Measurements from ENCODE around the gene LMF2.
A peak's percentile ranks its signal among the peaks of the same experiment; 100 is the strongest.
"Not testable (repeated sequence)": the region's sequence is repeated elsewhere in the genome, so short reads cannot be mapped to it uniquely, and the experiment has no call there.

Gene LMF2

DNA sequence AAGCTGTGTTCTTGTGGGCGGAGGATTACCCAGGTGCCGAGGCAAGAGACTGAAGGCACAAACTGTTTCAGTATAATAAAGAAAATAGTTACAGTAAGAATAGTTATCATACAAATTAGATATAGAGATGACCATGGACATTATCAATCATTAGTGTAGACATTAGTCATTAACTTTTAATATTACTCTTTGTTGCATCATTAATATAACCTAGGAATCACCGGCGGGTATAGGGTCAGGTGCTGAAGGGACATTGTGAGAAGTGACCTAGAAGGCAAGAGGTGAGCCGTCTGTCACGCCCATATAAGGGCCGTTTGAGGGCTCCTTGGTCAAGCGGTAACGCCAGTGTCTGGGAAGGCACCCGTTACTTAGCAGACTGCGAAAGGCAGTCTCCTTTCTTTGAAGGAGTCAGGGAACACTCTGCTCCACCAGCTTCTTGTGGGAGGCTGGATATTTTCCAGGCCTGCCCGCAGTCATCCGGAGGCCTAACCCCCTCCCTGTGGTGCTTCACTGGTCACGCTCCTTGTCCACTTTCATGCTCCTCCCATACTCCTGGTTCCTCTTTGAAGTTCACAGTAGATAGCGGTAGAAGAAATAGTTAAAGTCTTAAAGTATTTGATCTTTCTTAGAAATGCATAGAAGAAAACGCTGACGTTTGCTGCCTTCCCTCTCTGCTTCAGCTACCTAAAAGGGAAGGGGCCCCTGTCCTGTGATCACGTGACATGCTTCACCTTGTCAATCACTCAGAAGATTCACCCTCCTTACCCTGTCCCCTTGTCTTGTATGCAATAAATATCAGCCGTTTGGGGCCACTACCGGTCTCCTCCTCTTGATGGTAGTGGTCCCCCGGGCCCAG, 26.6 kb upstream of the LMF2 start:
- not testable (repeated sequence) for DNase-seq

- DNase-seq = no peak
These were observed 25.6 kb upstream of the LMF2 start for GRCh38 chr22:50532824-50533796.

GRCh38 chr22:50531962-50532674, 24.6 kb upstream of the LMF2 start:
- DNase-seq = no peak

DNA sequence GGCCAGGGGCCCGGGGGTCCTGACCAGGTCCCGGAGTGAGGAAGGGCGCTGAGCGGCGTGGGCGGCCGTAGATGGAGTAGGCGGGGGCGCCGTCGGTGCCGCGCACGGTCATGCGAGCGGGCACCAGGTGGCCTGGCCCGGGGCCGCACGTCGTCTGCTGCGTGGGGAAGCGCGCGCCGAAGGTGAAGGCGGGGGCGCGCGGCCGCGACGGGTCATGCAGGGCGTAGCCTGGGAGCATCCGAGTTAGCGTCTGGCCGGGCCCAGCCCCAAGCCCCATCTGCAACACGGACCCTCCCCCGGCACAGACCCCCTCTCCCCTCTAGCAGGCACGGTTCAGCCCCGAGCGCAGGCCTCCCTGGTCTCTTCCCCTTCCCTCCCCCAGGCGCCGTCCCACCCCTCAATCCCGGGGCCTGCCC, 24.1 kb upstream of the LMF2 start:
- no peak for DNase-seq

DNA sequence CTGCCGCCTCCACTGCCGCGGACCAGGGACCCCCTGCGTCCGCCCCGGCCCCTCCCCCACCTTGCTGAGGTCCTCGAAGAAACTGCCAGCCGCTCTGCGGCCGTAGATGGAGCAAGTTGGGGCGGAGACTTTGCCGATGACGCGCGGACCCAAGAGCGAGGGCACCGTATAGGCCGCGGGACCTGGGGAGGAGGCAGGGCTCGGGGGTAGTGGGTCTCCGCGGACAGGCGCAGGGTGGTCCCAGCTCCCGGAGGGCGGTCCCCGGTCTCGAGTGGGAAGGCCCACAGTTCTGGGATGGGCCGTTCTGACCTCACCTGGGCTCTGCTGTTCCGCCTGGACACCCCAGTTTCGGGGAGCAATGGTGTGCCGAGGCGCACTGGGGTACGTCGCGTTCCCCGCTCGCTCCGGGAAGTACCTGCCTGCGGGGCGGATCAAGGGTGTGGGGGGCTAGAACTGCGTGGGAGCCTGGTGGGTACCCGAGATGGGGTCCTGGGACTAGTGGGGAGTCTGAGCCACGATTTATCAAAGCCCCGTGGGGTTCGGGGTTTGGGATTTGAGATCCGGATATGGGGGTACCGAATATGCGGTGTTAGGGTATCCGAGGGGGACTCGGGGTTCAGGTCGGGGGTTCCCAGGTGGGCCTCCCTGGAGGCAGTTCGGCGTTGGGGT, 23.5 kb upstream of the LMF2 start:
- DNase-seq = no peak

GRCh38 chr22:50530580-50530876, 23.0 kb upstream of the LMF2 start:
- DNase-seq = no peak

DNA sequence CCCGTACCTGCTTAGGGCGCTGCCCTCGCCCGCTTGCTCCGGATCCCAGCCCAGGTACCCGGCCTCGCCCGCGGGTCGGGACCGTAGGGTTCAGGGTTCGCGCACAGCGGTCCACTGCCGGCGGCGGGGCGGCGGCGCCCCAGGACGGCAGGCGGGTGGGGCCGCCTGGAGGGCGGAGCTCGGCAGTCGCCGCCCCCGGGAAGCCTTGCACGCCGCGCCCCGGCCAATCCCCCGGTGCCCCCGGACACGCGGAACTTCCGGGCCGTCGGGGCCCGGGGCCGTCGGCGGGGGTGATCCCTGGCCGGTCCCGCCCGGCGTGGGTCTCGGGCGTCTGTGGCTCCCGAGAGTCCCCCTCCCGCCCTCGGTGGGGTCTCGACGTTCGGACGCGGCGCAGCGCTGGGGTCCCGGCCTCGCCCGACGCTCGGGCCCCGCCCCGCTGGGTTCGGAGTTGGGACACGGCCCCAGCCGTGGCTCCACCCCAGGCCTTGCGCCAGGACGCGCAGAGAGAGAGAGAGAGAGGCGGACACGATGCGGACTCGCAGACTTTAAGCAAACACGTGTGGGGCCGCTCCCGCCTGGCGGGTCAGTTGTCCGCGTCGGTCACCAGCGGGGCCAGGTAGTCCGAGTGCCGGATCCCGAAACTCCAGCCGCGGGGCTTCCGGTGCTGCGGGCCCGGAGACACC, 22.5 kb upstream of the LMF2 start, which contains the start of gene TYMP:
Gene TYMP (minus strand): TSS at position 116 of the 683 bp plus-strand sequence. CDS start 303 bp downstream, outside the sequence.
- DNase-seq = no peak

GRCh38 chr22:50529416-50529896, 22.0 kb upstream of the LMF2 start:
- no peak for DNase-seq

DNA sequence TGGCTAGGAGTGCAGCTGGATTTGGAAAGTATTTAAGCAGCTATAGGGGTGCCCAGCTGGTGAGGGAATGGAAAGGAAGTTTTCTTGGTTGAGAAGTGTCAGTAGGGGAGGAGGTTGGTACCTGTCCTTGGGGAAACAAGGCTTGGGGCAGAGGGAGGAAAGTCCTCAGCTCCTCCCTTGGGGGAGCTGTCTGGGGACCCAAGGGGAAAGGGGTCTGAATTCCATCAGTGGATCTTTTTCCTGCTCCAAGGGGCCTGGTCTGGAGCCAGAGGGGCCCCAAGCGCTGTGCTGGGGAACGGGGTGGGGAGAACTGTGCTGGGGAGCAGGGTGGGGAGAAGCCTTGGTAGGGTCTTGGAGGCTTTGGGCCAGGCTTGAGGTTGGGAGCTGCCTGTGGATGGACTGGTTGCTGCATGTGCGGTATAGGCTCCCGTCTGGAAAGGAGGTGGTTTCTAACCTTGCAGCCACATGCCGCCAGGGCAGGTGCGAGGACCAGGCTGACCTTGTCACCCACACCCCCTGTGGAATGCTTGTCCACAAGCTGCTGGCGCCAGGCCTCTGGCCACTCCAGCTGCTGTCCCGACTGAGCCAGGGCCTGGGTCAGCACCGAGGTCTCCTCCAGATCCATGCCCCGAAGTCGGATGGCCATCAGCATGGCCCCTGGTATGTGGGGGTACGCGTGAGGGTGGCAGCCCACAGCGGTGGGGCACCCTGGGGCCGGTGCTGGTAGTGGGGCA, 21.3 kb upstream of the LMF2 start:
- no peak for DNase-seq

DNA sequence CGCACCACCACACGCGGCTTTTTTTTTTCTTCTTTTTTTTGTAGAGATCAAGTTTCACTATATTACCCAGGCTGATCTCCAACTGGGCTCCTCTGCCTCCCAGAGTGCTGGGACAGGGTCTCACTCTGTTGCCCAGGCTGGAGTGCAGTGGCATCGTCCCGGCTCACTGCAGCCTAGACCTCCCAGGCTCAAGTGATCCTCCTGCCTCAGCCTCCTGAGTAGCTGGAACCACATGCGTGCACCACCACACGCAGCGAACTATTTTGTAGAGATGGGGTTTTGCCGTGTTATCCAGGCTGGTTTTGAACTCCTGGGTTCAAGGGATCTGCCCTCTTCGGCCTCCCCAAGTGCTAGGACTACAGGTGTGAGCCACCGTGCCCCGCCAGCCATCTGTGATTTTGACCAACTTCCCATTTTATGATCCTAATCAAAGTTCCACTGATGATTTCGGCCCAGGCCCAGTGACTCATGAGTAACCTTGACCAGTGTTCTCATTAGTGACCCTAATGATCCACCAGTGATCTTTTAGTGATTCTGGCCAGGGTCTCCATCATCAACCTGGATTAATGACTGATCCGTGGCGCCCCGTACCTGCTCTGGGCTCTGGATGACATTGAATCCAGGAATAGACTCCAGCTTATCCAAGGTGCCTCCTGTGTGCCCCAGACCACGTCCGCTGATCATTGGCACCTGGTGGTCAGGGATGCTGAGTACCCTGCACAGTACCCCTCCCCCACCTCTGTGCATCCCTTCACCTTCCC, 20.6 kb upstream of the LMF2 start:
- no peak for DNase-seq

GRCh38 chr22:50526834-50527801, 19.6 kb upstream of the LMF2 start:
- no peak for DNase-seq

GRCh38 chr22:50526108-50526833, 18.8 kb upstream of the LMF2 start:
- peak; percentile 64 for DNase-seq

DNA sequence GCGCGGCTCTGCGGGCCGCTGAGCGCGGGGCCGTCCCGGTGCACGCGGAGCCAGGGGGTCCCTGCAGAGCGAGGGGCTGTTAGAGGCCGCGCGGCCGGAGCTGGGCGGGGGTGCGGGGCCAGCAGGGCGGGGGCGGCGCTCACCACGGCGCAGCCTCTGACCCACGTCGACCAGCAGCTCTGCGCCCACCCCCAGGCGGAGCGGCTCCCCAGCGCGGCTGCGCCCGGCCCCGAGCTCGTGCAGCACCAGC, 18.3 kb upstream of the LMF2 start:
- no peak for DNase-seq

DNA sequence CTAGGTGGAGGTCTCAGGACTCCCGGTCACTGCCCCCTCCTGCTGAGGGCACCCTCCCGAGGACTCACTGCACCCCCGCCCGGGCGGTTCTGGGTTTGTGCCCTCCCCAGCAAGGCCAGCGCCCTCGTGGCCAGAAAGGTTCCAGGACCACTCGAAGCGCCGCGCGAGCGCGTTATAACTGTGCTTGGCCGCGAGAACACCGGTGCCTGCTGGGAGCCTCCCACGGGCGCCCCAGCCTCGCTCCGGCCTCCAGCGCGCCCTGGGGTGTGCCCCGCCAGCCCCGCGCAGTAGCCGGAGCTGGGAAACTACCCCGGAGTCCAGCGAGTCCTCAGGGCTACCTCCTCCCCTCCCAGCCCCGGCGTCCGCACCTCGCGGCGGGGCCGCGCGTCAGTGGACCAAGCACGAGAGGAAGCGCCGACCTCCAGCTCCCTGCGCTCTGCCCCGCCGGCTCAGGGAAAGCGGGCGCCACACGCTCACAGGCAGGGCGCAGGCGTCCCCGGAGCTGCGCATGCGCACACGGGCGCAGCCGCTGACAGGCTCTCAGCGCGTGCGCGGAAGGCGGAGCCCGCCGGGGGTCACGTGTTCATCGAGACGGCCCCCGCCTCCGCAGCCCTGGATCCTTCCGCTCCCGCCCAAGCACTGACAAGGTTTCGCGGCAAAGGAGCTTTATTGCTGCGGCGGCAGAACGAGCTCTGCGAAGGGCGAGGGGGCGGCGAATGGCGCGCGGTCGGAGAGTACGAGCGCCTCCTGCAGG, 17.8 kb upstream of the LMF2 start, which contains the start of gene SCO2:
Gene SCO2 (minus strand): TSS at position 495 of the 754 bp plus-strand sequence. CDS start 1,187 bp downstream, outside the sequence.
- DNase-seq = peak; percentile 91

GRCh38 chr22:50524676-50525103, 17.2 kb upstream of the LMF2 start:
- no peak for DNase-seq

GRCh38 chr22:50523806-50524675, 16.5 kb upstream of the LMF2 start:
- no peak for DNase-seq

DNA sequence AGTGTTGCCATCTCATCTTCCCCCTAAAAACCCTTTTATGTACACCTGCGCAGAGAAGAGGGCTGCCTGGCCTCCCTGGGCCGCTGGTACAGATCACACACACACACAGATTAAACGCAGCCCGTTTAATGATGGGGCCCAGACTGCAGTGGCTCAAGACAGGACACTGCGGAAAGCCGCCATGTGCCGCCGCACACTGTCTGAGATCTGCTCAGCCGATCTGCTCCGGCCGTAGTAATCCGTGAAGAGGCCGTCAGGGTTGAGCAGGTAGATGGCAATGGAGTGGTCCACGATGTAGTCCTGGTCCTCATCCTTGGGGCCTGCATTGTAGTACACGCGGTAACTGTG, 15.9 kb upstream of the LMF2 start:
- DNase-seq = no peak
